ENCODE results near the gene TMPRSS7.
"Not testable (repeated sequence)": the region's sequence is repeated elsewhere in the genome, so short reads cannot be mapped to it uniquely, and the experiment has no call there.

The TMPRSS7 gene

DNA sequence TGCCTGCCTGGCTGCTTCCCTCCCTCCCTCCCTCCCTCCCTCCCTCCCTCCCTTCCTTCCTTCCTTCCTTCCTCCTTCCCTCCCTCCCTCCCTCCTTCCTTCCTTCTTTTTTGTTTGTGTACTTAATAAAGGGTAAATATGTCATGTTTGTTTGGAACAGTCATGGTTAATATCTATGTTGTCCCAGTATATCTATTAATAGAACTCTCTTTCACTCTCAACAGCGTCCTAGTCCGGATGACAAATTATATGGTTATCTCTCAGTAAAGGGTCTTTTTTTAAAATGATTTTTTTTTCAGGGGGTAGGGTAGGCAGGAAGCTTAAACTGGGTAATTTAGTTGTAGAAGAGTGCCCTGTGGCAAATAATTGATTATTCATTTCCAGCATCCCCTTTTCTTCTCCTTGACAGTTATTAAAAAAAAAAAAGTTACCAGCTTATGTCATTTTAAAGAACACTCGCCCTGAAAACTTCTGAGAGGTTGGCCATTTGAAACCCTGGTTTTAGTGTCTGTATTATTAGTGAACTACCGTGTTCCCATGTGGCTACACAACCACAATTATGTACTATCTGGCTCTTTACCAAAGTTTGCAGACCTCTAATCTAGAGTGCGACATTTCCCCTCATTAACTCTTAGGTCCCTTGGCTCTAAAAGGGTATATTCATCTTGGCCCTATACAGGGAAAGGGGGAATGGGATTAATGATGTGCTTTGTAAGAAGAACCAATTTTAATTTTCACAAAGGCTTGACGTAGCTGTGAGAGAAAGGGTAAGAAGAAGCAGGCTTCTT is 22.1 kb upstream of the TMPRSS7 start:
- no peak for DNase-seq (ENCODE audit: low read depth)

DNA sequence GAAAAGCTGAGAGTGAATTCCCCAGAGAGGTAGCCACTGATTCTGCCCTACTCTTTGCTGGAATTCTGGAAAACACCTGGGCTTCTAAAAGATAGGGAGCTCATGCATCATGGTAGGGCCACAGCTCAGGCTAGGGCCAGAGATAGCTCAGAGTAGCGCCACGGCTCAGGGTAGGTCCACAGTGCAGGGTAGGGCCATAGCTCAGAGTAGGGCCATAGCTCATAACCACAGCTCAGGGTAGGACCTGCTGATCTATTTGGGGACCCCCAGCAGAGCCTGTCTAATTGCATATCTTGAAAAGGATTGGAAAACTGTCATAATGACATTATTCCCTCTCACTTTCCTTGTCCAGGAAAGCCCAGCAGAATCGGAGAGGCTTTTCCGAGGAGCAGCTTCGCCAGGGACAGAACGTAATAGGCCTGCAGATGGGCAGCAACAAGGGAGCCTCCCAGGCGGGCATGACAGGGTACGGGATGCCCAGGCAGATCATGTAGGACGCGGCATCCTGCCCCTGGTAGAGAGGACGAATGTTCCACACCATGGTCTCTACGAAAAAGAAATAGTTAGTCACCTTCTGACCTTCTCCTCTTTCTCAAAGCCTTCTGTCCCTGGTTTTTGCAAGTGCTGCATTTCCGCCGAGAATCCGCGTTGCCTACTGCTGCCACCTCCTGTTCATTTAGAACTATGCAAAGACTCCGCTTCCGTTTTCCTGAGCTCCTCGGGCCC is 21.3 kb upstream of the TMPRSS7 start:
- DNase-seq (ENCODE audit: low read depth), result peak; percentile 22

DNA sequence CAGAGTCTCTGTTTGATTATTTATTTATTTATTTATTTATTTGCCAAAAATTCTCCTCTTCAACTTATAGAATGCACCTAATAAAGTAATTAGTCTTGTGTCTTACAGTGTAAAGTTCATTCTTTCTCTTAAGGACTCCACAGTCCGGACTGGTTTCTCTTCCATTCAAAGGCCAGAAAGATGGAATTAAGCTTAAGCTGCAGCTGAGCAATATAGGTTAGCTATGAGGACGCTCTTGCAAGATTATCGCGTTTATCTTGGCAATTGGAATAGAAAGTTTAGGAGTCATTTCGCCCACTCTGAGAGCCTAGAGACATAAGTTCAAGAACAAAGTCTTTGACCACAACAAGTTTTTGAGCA is 20.8 kb upstream of the TMPRSS7 start:
- no peak for DNase-seq (ENCODE audit: low read depth)

DNA sequence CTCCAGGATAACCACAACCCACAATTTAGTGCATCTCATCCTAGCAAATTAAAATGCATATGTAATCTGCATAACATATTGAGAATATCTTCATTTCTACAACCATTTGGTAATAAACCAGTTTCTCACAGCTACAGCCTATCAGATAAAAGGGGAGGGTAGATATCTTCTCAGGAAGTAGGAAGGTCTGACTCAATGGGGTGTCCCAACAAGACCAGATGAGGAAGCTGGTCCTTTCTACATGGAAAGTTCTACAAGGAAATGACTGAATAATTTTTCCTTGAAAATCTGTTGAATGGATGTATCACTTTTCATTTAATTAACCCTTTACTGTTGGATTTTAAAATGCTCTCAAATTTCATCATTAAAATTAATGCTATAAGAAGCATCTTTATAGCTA is 17.4 kb upstream of the TMPRSS7 start:
- DNase-seq (ENCODE audit: low read depth), result no peak

DNA sequence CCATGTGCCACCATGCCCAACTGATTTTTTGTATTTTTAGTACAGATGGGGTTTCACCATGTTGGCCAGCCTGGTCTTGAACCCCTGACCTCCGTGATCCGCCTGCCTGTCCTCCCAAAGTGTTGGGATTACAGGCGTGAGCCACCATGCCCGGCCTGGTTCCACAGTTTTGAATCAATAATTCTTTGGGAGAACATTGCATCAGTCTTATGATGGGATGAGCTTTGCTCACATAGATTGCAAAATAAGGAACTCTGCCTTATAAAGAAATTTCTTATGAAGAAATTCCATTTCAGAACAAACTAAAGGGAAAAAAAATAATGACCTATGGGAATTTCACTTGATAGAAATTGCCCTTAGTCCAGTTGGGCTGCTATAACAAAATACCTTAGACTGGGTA is 15.8 kb upstream of the TMPRSS7 start:
- DNase-seq (ENCODE audit: low read depth), result no peak

DNA sequence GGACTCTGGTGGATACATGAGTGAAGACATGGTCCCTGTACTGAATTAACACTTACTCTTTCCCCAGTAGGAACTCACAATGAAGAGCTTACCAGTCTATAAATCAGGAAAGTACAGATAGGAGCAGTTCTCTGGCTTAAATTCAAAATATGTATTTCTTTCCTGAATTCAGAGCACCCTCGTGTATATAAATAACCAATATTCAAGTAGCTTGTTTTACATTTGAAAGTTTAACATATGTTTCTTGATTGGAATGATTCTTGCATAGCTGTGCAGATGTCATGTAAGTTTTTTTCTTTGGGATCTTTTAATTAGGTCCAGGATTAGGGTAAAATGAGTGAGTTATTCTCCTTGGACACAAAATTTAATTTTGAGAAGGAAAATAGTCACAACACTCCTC is 14.8 kb upstream of the TMPRSS7 start:
- no peak for DNase-seq (ENCODE audit: low read depth)

DNA sequence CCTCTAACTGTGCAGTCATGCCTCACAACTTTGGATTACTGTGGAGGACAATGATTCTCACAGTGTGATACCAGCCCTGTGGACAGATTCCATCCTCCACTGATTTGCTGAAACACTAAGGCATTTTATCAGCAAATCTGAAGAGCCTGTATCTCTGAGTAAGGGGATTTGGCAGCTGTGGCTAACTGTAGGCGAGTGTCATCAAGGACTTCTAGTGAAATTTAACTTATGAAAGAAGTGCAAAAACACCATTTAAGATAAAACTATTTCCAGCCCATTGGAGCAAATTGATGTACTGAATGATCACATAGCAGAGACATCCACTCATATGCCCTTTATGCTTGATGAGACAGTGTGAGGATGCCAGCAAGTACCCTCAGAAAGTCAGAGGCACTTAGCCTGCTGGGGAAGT is 13.9 kb upstream of the TMPRSS7 start:
- no peak for DNase-seq (ENCODE audit: low read depth)

DNA sequence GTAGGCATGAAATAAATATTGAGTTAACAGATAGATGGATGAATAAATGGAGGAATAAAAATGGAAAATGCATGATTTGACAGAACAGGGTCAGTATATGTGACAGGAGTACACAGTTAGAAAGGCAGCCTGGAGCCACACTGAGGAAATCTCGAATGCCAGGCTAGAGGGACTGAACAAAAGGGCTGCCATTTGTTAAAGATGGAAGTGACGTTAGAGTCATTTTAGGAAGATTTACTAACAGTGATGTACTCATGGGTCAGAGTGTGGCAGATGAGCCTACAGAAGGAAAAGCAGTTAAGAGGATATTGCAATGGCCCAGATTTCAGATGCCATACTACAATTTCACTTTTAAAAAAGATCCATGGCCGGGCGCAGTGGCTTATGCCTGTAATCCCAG is 7.4 kb upstream of the TMPRSS7 start:
- no peak for DNase-seq (ENCODE audit: low read depth)

DNA sequence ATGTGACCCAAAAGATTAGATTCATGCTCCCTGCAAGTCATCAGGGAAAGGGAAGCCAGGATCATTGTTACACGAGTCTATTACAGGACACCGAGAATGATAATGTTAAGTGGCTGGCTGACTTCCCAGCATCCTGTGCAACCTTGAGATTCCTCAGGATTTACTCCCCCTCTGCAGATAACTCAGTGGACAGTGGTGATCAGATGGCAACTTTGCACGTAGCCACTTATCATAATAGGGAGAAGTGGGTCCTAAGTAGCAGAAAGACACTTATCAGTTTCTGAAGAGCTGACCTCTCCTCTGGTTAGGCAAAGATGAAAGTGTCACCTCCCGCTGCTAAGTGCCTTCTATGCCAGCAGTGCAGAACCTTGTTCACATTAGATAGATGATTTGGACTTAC is 6.7 kb upstream of the TMPRSS7 start:
- DNase-seq (ENCODE audit: low read depth), result no peak

DNA sequence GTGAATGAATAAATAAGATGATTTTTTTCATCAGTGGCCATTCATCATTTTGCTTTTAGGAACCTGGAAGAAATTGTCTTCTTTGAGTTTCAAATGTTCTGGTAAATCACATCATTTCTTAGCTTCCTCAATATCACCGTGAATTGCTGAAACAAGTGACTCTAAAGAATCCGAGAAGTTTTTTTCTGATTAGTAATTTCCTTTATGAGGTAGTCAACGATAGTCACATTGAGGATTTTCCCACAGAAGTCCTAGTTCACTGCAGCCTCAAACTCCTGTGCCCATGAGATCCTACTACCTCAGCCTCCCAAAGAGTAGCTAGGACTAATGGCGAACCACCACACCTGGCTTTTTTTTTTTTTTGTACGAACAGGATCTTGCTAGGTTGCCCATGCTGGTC is 3.6 kb upstream of the TMPRSS7 start:
- DNase-seq (ENCODE audit: low read depth), result no peak

DNA sequence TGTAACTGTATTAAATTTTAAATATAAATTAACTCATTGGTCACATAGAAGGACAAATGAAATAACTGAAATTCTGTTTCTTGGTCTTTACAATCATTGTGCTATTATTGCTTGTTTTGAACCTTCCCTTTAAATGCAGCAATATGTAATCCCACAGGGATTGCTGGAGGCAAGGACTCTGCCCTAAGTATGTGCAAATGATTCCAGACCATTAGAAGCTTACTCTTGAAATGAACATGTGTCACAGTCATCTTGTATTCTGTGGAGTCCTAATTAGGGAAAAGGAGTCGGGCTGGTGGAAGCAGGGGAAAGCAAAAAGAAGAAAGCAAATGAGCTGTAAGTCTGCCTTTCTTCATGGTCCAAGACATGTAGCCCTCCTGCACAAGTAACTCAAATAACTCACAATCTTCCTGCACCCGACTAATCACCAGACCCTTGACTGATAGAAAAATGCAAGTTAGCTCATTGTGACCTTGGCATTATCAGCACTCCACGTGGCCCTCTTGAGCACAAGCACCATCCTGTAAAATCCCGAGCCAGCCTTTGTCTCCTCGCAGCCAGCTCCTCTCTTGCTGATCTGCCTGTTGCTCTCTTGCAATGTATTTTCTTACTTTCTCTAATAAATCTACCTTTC is 2.3 kb upstream of the TMPRSS7 start:
- DNase-seq (ENCODE audit: low read depth), result no peak

DNA sequence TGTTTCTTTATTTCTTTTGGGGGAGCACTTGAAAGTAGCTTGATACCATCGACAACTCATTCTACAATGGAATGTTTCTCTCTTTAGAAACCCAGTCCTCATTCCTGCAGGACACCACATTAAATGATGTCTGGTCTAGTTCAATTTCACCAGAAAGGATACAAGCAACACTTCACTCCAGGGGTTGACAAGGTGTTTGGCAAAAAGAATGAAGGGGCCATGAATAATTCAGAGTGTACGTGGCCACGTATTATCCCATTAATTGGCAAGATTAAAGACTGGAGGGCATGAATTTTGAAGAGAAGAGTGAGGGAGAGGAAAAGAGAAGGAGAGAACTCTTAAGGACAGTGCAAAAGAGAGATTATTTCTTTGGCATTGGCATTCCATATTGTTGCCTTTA is 705 bp downstream of the TMPRSS7 start:
- DNase-seq (ENCODE audit: low read depth), result no peak

DNA sequence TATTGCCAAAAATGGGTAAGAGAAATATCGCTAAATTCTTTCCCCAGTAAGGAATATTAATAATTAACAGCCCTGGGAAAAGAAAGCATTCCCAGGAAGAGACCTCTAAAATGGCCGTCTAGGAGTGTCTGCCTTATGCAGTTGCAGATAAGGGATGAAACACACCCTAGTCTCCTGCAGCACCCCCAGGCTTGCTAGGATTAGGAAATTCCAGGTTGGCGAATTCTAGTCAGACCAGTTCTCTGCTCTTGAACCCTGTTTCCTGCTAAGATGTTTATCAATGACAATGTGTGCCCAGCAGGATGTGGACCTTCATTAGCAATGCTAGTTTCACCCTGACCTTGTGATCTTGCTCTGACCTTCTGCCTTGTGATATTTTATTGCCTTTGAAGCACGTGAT is 2.7 kb downstream of the TMPRSS7 start:
- not testable (repeated sequence) for DNase-seq (ENCODE audit: low read depth)

DNA sequence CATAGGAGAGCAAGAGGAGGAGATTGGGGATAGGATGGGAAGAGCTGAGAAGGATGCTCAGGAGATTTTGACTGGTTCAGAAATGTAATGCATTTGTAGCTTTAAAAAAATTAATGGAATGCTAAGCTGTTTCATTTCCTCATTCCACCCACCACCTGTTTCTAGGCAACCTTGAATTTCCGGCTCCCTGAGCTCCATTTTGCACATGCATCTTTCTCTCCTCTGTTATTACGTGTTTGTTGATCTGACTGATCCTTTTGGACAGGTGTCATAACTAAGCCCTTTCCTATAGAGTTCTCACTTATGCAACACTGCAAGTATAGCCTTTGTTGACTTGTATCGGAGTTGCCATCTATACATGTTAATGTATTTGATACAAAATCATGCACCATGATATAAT is 4.3 kb downstream of the TMPRSS7 start:
- DNase-seq (ENCODE audit: low read depth), result no peak

DNA sequence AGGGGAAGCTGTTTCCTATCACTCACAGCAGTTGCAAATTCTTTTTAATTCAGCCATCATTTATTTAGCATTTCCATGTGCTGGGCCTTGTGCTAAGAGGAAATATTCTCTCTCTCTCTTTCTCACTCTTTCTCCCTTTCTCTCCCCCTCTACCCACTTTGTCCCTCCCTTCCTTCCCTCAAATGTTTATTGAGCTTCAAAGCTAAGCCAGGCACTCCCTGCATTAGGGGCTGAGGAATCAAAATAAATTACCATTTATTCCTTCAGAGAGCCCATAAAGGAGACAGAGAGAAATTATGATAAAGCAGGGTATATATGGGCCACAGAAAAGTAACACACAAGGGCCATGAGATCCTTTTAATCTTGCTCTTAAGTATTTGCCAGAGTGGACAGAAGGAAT is 6.8 kb downstream of the TMPRSS7 start:
- no peak for DNase-seq (ENCODE audit: low read depth)

DNA sequence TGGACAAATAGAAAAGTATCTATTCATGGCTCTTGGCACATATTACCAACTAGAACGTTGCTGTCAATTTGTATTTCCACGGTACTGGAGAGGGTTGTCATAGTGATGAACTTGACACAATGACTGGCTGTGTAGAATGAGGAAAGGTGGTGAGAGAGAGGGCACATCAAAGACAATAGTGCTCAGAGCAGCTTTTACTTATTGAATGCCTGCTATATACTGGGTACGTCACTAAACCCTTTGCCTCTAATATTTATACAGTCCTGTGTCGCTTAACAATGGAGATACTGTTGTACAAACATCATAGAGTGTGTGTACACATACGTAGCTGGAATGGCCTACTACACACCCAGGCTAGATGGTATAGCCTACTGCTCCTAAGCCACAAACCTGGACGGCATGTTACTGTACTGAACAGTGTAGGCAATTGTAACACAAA is 8.3 kb downstream of the TMPRSS7 start:
- DNase-seq (ENCODE audit: low read depth), result no peak

DNA sequence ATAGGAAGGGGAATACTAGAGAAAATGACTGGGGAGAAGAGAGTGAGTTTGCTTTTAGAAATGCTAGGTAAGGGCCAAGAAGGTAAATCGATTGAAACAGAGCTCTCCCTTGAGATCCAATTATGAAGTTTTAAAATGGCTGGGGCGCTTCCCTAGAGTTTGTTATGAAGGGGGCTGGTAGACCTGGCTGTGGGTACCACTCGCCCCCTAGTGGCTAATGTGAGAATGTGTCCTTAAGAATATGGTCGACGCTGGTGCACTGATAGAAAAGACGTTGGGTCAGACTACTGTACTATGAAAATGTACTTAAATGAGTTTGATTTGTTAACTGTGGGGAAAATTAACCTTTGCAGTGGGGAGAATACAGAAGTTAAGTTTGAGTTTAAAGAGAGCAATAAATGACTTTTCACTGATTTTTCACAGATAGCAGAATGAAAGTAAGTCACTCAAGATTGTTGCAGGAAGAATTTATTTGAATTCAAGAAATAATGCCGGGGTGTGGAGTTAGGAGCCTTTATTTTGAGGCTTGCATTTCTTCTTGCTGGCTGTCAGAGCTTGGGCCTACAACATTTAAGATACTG is 9.2 kb downstream of the TMPRSS7 start:
- DNase-seq (ENCODE audit: low read depth), result peak; percentile 11

DNA sequence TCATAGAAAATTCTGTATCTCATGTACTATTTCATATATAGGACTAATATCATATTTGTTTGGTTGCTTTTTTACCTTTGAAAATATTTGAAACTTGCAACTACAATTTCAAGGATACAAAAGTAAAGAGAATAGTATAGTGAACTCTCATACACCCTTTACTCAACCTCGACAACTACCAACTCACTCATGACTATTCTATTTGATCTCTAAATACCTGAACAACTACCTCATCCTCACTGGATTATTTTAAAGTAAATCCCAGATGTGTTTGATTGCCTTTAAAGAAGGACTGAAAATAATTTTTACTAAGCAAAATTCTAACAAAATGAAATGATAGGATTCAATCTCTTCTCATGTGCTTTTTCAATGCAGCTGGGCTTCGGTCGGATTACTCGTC is 12.1 kb downstream of the TMPRSS7 start:
- DNase-seq (ENCODE audit: low read depth), result no peak

DNA sequence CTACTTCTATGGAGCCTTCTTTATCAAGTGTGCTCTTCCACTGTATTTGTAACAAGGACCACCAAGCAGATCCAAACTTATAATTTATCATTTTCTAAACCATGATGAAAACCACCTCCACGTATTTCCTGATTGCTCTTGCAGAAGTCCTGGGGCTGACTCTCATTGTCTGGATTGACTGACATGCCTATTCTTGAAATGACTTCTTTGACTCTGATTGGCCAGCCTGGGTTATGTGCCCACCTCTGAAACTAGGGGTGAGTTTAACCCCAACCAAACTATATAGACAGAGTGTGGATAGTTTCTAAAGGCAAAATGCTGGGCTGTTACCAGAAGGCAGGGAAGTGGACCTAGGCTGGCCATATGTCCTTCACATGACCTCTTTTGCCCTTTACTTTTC is 12.7 kb downstream of the TMPRSS7 start:
- DNase-seq (ENCODE audit: low read depth), result no peak

DNA sequence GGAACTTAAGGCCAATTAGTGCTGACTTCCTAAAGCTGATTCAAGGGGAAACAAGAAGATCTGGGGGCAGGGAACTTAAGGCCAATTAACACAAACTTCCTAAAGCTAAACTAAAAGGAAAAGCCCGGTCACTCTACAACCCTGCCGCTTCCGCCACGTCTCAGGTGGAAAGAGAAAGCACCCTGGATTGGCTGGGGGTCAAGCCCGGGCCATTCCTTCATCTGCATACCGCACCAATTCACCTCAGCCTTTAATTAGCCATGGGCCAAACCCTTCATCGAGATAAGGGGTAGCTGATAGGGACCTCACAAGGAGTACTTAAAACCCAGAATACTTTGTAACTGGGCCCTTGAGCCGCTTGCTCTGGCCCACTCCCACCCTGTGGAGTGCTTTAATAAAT is 14.4 kb downstream of the TMPRSS7 start:
- DNase-seq (ENCODE audit: low read depth), result no peak

DNA sequence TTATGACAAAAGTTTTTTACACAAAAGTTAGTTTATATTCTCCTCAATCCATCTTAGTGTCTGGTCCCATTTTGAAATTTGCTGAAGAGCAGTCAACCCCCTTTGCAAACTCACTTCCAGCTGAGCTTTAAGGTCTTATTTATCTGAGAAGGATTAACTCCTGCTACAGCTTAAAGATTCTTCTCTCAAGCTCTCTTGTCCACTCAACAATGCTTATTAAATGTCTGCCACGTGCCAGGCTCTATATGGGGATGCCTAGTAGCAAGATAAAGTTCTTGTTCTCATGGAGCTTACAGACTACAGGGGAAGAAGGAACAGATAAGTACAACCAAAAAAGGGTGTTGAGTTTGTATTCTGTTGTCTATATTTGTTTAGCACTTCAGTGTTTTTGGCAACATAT is 18.7 kb downstream of the TMPRSS7 start:
- DNase-seq (ENCODE audit: low read depth), result no peak

DNA sequence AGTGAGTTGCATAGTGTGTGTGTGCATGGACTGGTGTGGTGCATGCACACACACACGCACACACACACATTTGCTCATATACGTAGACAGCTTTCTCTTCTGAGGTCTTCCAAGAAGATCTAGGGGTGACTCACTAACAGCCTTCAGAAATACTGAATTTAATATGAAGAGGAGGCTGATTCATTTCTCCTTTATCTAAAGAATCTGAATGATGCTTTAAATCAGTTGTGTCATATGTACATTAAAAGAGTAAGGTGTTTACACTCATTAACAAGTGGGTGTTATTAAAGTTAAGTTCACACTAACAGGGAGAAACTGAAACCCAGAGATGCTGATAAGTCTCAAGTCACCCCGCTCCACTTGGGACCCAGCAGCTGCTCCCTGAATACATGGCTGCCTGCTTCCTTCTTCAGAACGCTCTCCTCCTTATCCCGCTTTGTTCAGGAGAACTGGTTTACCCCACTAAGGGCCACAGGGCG is 22.0 kb downstream of the TMPRSS7 start:
- DNase-seq (ENCODE audit: low read depth), result no peak

DNA sequence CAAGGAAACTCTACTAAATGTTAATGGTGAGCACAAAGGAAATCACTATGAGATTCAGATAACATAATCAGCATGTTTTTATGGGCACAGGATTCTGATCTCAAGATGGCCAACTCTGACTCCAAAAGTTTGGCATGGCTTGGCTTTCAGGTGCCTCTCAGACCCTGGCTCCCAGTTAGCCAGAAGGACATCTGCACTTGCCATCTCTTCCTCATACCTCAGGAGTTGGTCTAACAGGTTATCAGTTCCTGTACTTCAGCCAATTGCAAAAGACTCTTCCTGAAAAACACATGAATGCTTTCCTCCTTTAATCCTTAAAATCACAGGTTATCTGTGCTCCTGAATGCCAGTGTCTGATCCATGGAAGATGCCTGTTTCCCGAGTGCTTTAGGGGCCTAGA is 25.0 kb downstream of the TMPRSS7 start:
- DNase-seq (ENCODE audit: low read depth), result no peak

Data from T follicular helper cell (primary cell).